ENCODE data around the gene DMRT2.

DMRT2 gene

DNA sequence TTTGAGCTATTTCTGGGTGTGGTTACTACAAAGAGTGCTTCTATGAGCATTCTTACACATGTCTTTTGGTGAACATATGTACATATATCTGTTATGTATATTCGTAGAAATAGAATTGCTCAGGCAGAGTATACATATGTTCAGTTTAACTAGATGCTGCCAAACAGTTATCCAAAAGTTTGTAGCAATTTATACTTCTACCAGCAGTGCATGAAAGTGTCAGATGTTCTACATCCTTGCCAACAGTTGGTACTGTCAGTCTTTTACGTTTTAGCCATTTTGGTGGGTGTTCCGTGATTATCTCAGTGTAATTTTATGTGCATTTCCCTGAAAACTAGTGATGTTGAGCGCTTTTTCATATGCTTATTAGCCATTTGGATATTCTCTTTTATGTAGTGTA is 35.9 kb upstream of the DMRT2 start:
- TF ChIP-seq FOXP2 (optimal IDR thresholded peaks at IDR 0.05; ENCODE audit: control extremely low read depth, extremely low read length, insufficient read depth) (no peak), EZH2 (IDR thresholded peaks at IDR 0.05) (no peak), POLR2AphosphoS5 (IDR thresholded peaks at IDR 0.05; ENCODE audit: borderline replicate concordance, low read depth, low read length) (no peak)
- no peak for DNase-seq (ENCODE audit: low read depth, low spot score)
- H3K9me3 ChIP-seq (ENCODE audit: low read depth, low read length): no peaks in the 10 kb centered on the region
- no peak overlapping the region for H3K9ac ChIP-seq (ENCODE audit: insufficient read length)
- H3K36me3 ChIP-seq (ENCODE audit: insufficient read depth, low read length): no peaks in the 10 kb centered on the region
- H3K4me3 ChIP-seq: no peak overlapping the region
- no peak overlapping the region for H3K27ac ChIP-seq

DNA sequence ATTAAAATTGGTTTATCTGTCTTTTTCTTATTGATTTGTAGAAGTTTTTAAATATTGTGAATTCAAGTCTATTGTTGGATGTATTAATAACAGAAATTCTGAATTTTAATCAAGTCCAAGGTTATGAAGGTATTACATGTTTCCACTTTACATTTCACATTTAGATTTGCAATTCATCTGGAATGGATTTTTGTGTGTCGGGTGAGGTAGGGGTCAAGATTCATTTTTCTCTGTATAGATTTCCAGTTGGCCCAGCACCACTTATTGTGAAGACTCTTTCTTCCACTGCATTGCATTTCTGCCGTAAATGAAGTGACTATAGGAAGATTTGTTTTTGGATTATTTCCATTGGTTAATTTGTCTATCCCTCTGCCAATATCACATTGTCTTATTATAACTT is 35.5 kb upstream of the DMRT2 start:
- no peak overlapping the region for H3K4me3 ChIP-seq
- no peaks in the 10 kb centered on the region for H3K9me3 ChIP-seq (ENCODE audit: low read depth, low read length)
- H3K27ac ChIP-seq: no peak overlapping the region
- DNase-seq (ENCODE audit: low read depth, low spot score): no peak
- H3K9ac ChIP-seq (ENCODE audit: insufficient read length): no peak overlapping the region
- H3K36me3 ChIP-seq (ENCODE audit: insufficient read depth, low read length): no peaks in the 10 kb centered on the region
- TF ChIP-seq FOXP2 (optimal IDR thresholded peaks at IDR 0.05; ENCODE audit: control extremely low read depth, extremely low read length, insufficient read depth): no peak
- TF ChIP-seq EZH2 (IDR thresholded peaks at IDR 0.05): no peak
- TF ChIP-seq POLR2AphosphoS5 (IDR thresholded peaks at IDR 0.05; ENCODE audit: borderline replicate concordance, low read depth, low read length): no peak

DNA sequence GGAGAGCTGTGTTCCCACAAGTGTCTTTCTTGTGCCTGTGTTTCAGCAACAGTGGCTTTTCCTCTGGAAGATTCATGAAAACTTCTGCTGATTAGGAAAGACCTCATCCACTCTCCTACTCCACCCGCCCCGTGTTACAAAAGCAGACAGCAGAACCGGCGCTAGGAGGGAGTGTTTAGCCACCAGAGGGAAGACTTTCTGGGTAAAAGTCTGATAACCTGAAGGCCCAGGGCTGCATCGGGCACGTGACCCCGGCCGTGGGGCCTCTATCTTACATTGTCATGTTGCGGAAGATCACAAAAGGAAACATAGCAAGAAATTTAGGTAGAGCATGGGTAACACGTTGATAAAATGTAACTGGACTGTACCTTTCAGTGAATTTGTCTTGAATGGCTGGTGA is 32.0 kb upstream of the DMRT2 start:
- no peak for TF ChIP-seq POLR2AphosphoS5 (IDR thresholded peaks at IDR 0.05; ENCODE audit: borderline replicate concordance, low read depth, low read length)
- TF ChIP-seq EZH2 (IDR thresholded peaks at IDR 0.05): no peak
- no peak for TF ChIP-seq FOXP2 (optimal IDR thresholded peaks at IDR 0.05; ENCODE audit: control extremely low read depth, extremely low read length, insufficient read depth)
- Histone ChIP-seq H3K36me3 (ENCODE audit: insufficient read depth, low read length) (no peaks in the 10 kb centered on the region), H3K4me3 (no peak overlapping the region), H3K27ac (no peak overlapping the region), H3K9me3 (ENCODE audit: low read depth, low read length) (no peaks in the 10 kb centered on the region), H3K9ac (ENCODE audit: insufficient read length) (no peak overlapping the region)
- no peak for DNase-seq (ENCODE audit: low read depth, low spot score)

DNA sequence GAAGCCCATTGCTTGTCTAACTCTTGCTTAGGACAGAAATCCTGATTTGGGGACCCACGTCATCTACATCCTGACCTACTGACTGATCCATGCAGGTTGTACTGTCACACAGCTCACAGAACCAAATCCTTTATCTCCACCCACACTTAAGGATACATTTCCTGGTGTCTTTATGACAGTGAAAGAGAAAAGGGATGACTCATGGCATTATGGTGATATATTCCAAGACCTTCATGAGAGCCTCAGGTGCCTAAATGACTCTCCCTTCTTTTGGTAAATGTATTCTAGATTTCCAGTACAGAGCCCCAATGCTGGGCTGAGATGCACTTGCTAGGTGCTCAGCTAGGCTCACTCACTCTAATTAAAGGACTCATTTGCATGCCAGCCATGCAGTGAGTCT is 26.0 kb upstream of the DMRT2 start:
- no peak for DNase-seq (ENCODE audit: low read depth, low spot score)
- no peaks in the 10 kb centered on the region for H3K9me3 ChIP-seq (ENCODE audit: low read depth, low read length)
- H3K9ac ChIP-seq (ENCODE audit: insufficient read length): no peak overlapping the region
- TF ChIP-seq FOXP2 (optimal IDR thresholded peaks at IDR 0.05; ENCODE audit: control extremely low read depth, extremely low read length, insufficient read depth) (no peak), POLR2AphosphoS5 (IDR thresholded peaks at IDR 0.05; ENCODE audit: borderline replicate concordance, low read depth, low read length) (no peak), EZH2 (IDR thresholded peaks at IDR 0.05) (no peak)
- no peak overlapping the region for H3K27ac ChIP-seq
- no peak overlapping the region for H3K4me3 ChIP-seq
- H3K36me3 ChIP-seq (ENCODE audit: insufficient read depth, low read length): no peaks in the 10 kb centered on the region

DNA sequence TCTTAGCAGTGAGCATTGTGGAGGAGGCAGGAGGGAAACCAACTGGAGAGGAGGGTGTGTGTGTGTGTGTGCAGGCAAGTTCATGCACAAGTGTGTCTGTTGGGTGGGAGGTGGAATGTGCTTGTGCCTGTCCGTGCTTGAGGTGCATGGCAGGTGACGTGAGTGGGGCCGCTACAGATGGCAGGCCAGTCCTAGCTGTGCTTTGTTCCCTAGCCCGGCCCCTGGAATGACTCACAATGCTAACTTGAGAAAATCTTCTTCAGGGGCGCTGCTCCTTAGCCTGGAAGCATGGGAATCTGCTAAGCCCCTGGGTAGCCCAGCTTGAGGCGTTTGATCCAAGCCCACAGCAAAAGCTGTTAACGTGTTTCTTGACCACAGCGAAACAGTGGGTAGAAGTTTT is 25.0 kb upstream of the DMRT2 start:
- DNase-seq (ENCODE audit: low read depth, low spot score): no peak
- Histone ChIP-seq H3K36me3 (ENCODE audit: insufficient read depth, low read length) (no peaks in the 10 kb centered on the region), H3K9ac (ENCODE audit: insufficient read length) (no peak overlapping the region), H3K9me3 (ENCODE audit: low read depth, low read length) (no peaks in the 10 kb centered on the region), H3K27ac (no peak overlapping the region), H3K4me3 (no peak overlapping the region)
- TF ChIP-seq POLR2AphosphoS5 (IDR thresholded peaks at IDR 0.05; ENCODE audit: borderline replicate concordance, low read depth, low read length) (no peak), EZH2 (IDR thresholded peaks at IDR 0.05) (no peak), FOXP2 (optimal IDR thresholded peaks at IDR 0.05; ENCODE audit: control extremely low read depth, extremely low read length, insufficient read depth) (no peak)

DNA sequence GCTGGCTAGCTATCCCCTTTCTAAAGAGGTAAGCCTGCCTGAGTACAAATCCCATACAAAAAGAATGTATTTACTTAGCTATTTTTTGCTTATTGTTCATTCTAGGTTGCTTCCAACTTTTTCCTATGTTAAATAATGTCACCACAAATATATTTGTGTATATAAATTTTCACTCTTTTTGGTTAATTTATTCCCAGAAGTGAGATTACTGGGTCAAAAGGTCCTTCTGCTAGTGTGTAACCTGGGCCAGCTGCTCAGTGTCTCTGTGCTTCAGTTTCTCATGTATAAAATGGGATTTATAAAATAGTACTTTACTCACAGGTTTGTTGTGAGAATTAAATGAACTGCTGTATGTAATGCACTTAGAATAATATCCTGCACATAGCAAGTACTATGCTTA is 23.9 kb upstream of the DMRT2 start:
- DNase-seq (ENCODE audit: low read depth, low spot score): no peak
- TF ChIP-seq POLR2AphosphoS5 (IDR thresholded peaks at IDR 0.05; ENCODE audit: borderline replicate concordance, low read depth, low read length): no peak
- no peak for TF ChIP-seq EZH2 (IDR thresholded peaks at IDR 0.05)
- no peak for TF ChIP-seq FOXP2 (optimal IDR thresholded peaks at IDR 0.05; ENCODE audit: control extremely low read depth, extremely low read length, insufficient read depth)
- H3K9me3 ChIP-seq (ENCODE audit: low read depth, low read length): no peaks in the 10 kb centered on the region
- H3K27ac ChIP-seq: no peak overlapping the region
- H3K4me3 ChIP-seq: no peak overlapping the region
- no peaks in the 10 kb centered on the region for H3K36me3 ChIP-seq (ENCODE audit: insufficient read depth, low read length)
- H3K9ac ChIP-seq (ENCODE audit: insufficient read length): no peak overlapping the region

DNA sequence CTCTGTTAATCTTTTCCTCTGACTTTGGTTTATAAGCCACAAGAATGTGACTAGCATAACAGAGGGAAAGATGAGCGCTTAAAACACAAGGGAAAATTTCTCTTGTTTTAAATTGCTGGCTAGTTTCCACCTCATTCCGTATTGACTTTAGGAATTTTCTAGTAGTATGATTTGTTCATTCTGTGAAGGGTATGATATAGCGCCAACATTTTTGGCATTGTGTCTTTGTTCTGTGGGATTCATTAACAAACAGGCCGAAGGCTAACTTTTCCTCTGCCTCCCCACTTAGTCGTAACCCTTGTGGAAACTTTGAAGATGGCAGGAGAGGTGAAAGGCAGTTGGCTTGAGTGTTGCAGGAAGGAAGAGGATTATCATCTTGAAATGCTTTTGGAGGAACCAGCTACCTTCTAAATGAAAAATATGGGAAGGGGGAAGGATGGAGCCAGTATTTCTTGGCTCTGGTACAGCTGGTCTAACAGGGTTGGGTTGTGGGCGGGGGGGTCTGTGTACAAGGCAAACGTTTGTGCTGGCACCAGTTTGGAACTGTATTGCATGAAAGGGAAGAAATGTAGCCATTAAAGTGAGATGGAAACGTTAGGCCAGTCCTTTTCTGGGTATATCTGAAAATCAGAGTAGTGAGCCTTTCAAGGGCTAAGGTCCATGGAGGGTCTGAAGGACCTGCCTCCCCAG is 21.5 kb upstream of the DMRT2 start:
- Histone ChIP-seq H3K27ac (no peak overlapping the region), H3K36me3 (ENCODE audit: insufficient read depth, low read length) (no peaks in the 10 kb centered on the region), H3K9ac (ENCODE audit: insufficient read length) (no peak overlapping the region), H3K4me3 (no peak overlapping the region), H3K9me3 (ENCODE audit: low read depth, low read length) (no peaks in the 10 kb centered on the region)
- TF ChIP-seq FOXP2 (optimal IDR thresholded peaks at IDR 0.05; ENCODE audit: control extremely low read depth, extremely low read length, insufficient read depth) (no peak), POLR2AphosphoS5 (IDR thresholded peaks at IDR 0.05; ENCODE audit: borderline replicate concordance, low read depth, low read length) (no peak)
- no peak for DNase-seq (ENCODE audit: low read depth, low spot score)

DNA sequence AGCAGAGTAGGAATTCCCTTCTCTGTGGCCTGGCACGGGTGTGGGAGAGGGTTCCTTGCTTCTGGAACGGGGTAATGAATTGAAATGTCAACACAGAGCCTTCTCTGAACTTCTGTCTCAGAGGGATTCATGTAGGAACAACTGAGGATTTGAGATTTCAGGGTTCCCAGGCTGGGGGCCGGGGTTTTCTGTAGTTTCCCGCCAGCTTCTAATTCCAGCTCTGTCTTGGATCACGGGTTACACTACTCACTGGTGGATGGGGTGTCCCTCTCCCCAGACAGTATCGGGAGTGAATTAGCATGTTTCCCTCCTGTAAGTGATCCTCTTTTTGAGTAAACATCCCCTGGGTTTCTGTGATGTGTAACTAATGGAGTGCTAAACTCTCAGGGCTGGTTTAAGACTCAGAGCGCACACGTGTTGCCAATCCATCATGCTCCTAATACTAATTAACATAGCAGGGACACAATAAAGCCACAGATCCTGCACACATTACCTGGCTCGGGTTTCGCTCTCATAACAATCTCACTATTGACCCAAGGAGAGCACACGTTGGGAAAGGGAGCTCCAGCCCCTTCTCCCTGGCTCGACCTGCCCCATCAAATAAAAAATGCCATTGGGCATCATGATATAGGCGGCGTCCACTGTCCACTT is 18.1 kb upstream of the DMRT2 start:
- no peak for TF ChIP-seq EZH2 (IDR thresholded peaks at IDR 0.05)
- H3K9ac ChIP-seq (ENCODE audit: insufficient read length): no peak overlapping the region
- DNase-seq (ENCODE audit: low read depth, low spot score): no peak
- no peak overlapping the region for H3K4me3 ChIP-seq
- H3K9me3 ChIP-seq (ENCODE audit: low read depth, low read length): no peaks in the 10 kb centered on the region
- no peak overlapping the region for H3K27ac ChIP-seq
- no peaks in the 10 kb centered on the region for H3K36me3 ChIP-seq (ENCODE audit: insufficient read depth, low read length)

DNA sequence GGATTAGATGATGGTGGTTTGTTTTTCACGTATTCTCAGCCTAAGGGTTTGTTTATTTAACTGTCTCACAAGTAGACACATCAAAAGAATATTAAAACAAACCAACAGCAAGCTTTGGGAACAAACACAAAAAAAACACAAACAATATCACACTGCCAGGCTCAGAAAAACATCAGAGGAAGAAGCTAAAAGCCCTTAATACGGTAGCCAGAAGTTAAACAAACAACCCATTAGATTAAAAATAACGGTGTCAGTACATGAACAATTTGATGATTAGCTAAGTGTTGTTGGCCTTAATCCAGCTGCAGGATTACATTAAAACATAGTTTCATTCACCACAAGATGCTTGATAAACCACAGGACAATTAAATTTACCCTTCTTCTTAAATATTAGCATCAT is 15.9 kb upstream of the DMRT2 start:
- no peak overlapping the region for H3K27ac ChIP-seq
- H3K9me3 ChIP-seq (ENCODE audit: low read depth, low read length): no peaks in the 10 kb centered on the region

More for the DNA sequence above, 15.9 kb upstream of the DMRT2 start:
- H3K9ac ChIP-seq (ENCODE audit: insufficient read length): no peak overlapping the region
- no peak for DNase-seq (ENCODE audit: low read depth, low spot score)
- H3K4me3 ChIP-seq: no peak overlapping the region
- no peaks in the 10 kb centered on the region for H3K36me3 ChIP-seq (ENCODE audit: insufficient read depth, low read length)
- TF ChIP-seq POLR2AphosphoS5 (IDR thresholded peaks at IDR 0.05; ENCODE audit: borderline replicate concordance, low read depth, low read length) (no peak), EZH2 (IDR thresholded peaks at IDR 0.05) (no peak), FOXP2 (optimal IDR thresholded peaks at IDR 0.05; ENCODE audit: control extremely low read depth, extremely low read length, insufficient read depth) (no peak)

All from SK-N-MC (cell line).